GM12874 (cell line): ENCODE measurements around the gene PTPN2.

Source experiments
- TF ChIP-seq, protein P1 (sequence below): IDR thresholded peaks from 2 replicates; pipeline ENCODE4 v1.5.1; 2011; ENCODE audit warnings: low read depth, mild to moderate bottlenecking, control low read depth, low read length, moderate library complexity; ENCODE audit not compliant: insufficient read depth

Gene PTPN2

DNA sequence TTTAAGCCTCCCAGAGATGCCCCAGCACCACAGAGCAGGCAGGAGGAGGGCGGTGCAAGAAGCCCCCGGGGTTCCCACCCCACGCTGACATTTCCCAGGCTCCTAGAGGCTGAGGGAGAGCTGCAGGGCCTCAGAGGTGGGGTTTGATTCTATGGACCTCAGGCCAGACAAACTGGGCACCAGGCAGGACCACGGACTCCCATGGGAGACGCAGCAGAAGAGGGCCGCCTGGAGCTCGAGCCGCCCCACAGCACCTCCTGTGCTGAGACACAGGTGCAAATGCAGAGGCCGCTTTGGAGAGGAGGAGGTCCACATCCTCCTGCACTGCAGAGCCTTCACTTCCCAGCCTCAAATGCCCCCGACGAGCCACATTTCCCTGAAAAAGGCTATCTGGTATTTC is 118.5 kb downstream of the PTPN2 start:
- TF ChIP-seq, protein P1, sequence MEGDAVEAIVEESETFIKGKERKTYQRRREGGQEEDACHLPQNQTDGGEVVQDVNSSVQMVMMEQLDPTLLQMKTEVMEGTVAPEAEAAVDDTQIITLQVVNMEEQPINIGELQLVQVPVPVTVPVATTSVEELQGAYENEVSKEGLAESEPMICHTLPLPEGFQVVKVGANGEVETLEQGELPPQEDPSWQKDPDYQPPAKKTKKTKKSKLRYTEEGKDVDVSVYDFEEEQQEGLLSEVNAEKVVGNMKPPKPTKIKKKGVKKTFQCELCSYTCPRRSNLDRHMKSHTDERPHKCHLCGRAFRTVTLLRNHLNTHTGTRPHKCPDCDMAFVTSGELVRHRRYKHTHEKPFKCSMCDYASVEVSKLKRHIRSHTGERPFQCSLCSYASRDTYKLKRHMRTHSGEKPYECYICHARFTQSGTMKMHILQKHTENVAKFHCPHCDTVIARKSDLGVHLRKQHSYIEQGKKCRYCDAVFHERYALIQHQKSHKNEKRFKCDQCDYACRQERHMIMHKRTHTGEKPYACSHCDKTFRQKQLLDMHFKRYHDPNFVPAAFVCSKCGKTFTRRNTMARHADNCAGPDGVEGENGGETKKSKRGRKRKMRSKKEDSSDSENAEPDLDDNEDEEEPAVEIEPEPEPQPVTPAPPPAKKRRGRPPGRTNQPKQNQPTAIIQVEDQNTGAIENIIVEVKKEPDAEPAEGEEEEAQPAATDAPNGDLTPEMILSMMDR: no peak

DNA sequence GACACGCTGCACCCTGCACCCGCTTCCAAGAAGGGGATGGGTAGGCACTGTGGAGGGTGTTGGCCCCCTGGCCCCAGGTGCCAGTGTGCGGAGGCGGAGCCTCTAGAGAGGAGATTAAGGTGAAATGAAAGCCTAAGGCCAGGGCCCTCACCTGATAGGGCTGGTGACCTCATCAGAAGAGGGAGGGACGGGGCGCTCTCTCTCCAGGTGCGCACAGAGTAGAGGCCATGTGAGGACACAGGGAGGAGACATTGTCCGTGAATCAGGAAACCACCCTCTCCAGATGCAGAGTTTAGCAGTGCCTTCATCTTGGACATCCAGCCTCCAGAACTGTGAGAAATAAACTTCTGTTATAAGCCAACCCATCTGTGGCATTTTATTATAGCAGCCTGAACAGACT is 118.9 kb downstream of the PTPN2 start:
- TF ChIP-seq, protein P1: no peak

DNA sequence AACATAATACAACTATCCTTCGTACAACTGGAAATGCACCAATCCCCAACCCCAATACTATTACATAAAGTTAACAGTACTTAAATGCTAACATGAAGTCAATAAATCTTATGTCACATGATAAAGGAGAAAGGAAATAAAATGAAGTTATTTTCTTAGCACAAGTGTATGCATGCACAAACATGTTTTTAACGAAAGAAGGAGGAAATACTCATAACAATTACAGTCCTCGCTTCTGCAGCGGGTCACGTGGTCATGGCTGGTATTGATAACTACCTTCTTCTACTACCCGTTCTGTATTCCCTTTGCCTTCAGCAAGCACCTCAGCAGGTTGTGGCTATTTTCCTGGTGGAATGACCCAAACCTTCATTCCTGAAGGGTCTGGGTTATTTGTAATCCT is 129.5 kb downstream of the PTPN2 start:
- TF ChIP-seq, protein P1: no peak

DNA sequence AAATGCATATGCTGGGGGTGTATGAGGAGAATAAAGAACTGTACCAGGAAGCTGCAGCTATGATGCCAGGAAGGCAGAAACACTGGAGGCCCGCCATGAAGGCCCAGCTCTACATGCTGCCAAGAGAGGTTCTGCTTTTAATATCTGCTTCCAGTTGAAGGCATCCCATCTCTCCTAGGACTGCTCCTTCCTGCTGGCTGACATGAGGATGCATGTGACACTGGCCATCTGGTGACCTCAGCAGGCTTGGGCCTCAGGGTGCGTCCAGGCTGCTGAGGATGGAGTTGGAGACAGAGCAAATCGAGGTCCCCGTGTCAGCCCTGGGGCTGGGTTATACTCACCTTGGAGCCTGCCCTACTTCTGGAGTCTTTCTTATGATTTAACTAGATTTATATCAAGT is 132.1 kb downstream of the PTPN2 start:
- TF ChIP-seq, protein P1: no peak

DNA sequence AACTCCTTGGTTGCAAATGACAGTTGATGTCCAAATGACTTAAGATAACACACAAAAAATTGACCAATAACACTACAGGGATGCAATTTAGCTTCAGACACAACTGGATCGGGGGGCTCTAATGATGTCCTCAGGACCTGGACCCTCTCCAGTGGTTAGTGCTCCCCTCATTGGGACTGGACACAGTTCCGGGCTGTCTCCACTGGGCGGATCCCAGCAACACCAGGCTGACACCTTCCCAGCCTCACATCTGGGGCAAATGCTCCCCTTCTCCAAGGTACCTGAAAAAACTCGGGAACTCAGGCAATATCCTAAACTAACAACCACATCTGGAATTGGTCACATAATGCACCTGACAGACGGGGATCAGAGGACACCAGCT is 132.5 kb downstream of the PTPN2 start:
- TF ChIP-seq, protein P1: no peak

DNA sequence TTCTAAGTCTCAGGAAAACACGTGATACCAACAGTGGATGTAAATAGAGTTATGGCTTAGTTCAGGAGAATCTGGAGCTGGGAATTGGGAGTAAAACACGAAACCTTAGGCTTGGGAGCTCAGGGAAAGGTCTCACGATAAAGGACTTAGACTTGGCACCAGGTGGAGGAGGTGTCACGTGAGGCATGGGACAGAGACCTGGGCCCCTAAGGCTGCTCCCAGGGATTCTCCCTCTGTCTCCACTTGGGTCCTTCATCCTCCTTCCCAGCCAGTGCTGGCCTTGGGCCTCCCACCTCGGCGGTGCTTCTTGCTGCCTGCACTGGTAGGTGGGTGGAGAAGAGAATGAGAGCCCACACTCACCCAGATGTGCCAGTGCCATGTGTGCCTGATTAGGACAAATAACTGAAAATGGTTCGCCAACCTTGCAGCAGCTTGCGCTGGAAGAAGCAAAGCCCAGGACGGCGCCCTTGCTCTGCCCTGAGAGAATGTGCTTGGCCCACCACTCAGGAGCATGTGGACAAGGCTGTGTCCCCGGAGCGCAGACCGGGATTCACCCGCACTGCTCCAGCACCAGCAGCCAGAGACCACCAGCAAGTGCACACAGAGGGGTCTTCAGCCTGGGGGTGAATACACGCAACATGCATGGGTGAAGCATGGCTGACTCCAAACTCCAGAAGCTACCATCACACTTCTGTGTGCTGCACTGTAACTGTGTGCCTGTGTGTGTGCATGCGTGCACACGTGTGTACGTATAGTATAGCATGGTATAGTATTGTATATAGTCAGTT is 133.1 kb downstream of the PTPN2 start:
- TF ChIP-seq, protein P1: no peak

DNA sequence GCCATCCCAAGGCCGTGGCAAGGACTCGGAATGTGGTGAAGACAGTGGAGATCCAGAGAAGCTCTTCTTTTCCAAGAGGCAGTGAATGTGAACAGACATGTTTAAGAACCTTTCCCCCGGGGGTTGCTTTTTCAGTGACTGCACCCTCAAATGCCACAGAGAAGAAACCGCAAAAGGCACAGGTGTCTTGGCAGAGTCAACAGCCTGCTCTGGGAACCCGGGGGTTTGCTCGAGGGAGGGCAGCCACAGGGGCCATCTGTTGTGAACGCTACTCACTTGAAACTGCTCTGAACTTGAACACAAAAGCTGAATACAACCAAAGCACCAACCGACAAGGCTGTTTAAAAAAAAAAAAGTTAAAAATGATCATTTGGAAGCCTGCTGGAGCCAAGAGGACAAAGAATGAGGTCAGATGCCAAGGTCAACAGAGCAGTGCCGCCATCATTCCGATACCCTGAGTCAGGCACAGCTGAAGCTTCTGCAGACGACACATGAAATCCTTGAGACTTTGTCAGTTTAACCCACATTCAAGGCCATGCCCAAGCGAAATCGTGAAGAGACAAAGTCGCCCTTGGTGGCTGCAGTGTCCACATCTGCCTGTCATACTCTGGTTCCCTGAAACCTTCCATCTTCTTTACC is 133.8 kb downstream of the PTPN2 start:
- TF ChIP-seq, protein P1: no peak
